ENCODE data around the gene IL5RA.

Gene IL5RA

DNA sequence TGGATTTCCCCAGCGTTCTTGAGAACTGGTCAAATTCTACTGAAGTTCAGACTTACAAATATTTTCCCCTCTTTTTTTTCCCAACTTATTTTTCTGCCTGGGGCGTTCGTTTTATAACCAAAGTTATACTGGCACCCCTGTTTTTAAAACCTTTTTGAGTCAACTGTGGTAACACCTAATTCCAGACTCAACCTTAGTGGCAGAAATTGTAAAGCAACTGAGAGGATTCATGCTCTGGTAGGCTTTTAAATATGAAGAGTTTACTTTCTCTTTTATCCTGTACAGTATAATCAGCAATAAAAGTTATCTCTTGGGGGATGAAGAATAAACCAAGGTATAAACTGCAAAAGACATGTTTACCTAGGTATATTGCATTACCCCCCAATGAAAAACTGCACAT is 2.3 kb downstream of the IL5RA start:
- H3K27ac ChIP-seq: no peak overlapping the region
- TF ChIP-seq, protein P1, sequence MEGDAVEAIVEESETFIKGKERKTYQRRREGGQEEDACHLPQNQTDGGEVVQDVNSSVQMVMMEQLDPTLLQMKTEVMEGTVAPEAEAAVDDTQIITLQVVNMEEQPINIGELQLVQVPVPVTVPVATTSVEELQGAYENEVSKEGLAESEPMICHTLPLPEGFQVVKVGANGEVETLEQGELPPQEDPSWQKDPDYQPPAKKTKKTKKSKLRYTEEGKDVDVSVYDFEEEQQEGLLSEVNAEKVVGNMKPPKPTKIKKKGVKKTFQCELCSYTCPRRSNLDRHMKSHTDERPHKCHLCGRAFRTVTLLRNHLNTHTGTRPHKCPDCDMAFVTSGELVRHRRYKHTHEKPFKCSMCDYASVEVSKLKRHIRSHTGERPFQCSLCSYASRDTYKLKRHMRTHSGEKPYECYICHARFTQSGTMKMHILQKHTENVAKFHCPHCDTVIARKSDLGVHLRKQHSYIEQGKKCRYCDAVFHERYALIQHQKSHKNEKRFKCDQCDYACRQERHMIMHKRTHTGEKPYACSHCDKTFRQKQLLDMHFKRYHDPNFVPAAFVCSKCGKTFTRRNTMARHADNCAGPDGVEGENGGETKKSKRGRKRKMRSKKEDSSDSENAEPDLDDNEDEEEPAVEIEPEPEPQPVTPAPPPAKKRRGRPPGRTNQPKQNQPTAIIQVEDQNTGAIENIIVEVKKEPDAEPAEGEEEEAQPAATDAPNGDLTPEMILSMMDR (IDR thresholded peaks at IDR 0.05): no peak
- no peak for TF ChIP-seq ZFX (IDR thresholded peaks at IDR 0.05; ENCODE audit: borderline replicate concordance)

DNA sequence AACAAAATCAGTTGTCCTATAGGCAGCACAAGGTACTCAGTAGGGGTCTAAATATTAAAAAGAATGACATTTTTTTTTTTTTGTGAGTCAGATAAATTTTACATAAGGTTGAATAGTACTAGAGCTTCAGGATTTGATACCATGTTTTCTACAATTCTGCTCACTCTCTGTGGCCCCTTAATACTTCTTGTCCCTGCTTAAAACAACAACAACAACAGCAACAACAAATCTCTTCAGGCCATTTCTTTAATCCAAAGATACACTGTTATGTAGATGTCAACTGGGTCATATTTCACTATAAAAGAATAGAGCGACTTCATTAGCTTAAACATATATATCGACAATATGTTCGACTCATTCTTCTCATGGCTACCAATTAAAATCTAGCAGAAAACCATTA is 3.0 kb downstream of the IL5RA start:
- TF ChIP-seq, protein P1 (IDR thresholded peaks at IDR 0.05): no peak
- TF ChIP-seq ZFX (IDR thresholded peaks at IDR 0.05; ENCODE audit: borderline replicate concordance): no peak
- H3K27ac ChIP-seq: no peak overlapping the region

DNA sequence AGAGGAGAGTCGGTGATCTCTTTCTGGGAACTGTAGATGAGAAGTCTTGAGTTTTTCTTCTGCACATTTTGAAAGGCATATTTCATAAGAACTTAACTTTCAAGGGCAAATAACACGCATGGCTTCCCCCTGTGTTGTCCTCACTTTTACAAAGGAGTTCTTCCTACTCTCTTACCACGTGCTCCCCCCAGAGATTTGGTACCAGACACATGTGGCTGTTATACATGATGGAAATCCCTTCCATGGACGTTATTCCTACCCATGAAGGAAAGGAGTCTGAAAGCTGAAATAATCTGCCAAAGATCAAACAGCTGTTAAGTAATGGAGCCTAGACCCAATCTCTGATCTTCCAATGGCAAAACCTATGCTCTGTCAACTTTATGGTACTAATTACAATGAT is 4.4 kb downstream of the IL5RA start:
- no peak for TF ChIP-seq ZFX (IDR thresholded peaks at IDR 0.05; ENCODE audit: borderline replicate concordance)
- TF ChIP-seq, protein P1 (IDR thresholded peaks at IDR 0.05): no peak
- no peak overlapping the region for H3K27ac ChIP-seq

DNA sequence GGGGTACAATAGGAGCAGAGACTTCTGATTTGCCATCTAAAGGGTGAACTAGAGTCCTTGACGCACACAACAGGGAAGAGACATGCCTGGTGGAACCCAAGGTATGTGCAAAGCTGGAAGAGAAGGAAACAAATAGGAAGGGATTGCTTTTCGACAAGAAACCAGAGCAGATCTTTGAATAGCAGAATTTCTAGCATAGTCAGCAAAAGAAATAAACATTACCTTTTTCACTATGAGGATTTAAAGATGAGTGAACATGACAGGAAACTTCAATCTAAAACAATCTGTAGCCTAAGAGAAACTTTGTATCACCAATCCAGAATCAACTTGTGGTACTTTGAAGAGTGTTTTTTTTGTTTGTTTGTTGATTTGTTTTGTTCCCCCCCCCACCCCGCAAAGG is 4.9 kb downstream of the IL5RA start:
- H3K27ac ChIP-seq: no peak overlapping the region
- TF ChIP-seq, protein P1 (IDR thresholded peaks at IDR 0.05): no peak
- no peak for TF ChIP-seq ZFX (IDR thresholded peaks at IDR 0.05; ENCODE audit: borderline replicate concordance)

DNA sequence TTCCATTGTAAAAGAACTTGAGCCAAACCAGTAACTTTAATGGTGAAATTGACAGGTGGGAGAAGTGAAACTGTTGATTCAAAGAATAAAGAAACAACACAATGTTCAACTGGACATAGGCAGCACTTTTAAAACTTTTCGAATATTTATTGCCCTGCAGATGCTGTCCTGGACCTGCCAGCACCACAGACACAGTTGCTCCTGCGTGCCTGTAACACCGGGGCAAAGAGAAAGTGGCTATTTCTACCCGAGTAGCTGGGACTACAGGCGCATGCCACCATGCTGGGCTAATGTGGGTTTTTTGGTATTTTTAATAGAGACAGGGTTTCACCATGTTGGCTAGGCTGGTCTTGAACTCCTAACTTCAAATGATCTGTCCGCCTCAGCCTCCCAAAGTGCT is 7.4 kb downstream of the IL5RA start:
- TF ChIP-seq, protein P1 (IDR thresholded peaks at IDR 0.05): no peak
- no peak for TF ChIP-seq ZFX (IDR thresholded peaks at IDR 0.05; ENCODE audit: borderline replicate concordance)
- no peak overlapping the region for H3K27ac ChIP-seq

DNA sequence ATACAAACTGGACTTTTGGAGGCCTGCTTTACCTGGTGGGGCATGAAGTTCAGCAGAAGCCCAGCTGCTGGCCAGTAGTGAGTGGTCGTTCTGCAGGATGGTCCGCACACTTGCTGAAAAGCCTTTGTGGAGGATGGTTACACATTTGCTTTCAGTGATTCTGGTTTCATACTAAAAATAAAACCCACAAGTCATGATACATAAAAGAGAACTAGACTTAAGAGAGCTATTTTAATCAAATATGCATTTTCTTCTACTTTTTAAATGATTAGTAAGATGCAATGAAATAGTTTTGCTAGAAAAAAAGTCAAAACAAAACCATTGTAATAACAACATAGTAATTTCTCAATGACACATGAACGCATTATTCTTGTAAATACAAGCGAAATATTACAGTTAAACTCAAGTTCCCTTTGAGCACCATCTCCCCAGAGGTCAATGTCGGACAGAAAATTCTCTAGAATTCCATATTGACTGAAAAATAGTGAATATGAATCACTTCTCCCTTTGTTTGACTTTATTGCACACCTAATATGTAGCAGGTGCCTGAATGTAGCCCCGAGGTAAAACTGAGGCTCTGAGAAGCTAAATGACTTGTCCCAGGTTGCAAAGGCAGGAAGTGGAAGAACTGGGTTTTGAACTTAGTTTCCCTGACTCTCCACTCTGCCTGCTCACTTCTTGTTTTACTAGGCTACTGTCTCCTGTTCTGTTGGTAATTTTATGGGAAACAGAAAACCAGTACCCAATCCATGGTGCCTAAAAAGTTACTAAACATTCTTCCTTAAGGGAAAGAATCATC is 8.3 kb downstream of the IL5RA start:
- TF ChIP-seq, protein P1 (IDR thresholded peaks at IDR 0.05): no peak
- no peak for TF ChIP-seq ZFX (IDR thresholded peaks at IDR 0.05; ENCODE audit: borderline replicate concordance)
- no peak overlapping the region for H3K27ac ChIP-seq

DNA sequence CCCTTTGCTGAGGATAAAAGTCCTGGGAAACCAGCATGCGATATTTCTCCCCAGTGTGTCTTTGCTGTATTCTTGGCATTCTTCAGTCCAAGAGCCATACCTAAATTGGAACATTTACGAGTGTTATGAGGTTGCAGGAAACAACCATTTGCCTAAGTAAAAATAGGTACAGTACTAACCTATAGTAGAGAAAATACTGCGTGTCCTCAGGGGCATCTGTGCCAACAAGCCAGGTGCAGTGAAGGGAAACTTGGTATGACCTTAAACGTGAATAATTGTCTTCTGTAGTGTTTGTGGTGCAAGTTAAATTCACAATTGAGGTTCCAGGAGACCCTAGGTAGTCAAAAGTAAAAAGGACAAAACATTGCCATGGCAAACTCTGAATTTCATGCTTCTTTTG is 12.2 kb downstream of the IL5RA start:
- H3K27ac ChIP-seq: no peak overlapping the region
- no peak for TF ChIP-seq ZFX (IDR thresholded peaks at IDR 0.05; ENCODE audit: borderline replicate concordance)
- TF ChIP-seq, protein P1 (IDR thresholded peaks at IDR 0.05): no peak
